GM18499 (cell line): ENCODE measurements around the gene TTBK2.
"Not testable (repeated sequence)": the region's sequence is repeated elsewhere in the genome, so short reads cannot be mapped to it uniquely, and the experiment has no call there.

Experiments used
- ATAC-seq: cut with Tn5 transposase; IDR thresholded peaks from one replicate; pipeline ENCODE4 v1.9.1; 2021; ENCODE audit warnings: moderate number of reproducible peaks; ENCODE audit not compliant: insufficient read depth, unreplicated experiment

Gene TTBK2

DNA sequence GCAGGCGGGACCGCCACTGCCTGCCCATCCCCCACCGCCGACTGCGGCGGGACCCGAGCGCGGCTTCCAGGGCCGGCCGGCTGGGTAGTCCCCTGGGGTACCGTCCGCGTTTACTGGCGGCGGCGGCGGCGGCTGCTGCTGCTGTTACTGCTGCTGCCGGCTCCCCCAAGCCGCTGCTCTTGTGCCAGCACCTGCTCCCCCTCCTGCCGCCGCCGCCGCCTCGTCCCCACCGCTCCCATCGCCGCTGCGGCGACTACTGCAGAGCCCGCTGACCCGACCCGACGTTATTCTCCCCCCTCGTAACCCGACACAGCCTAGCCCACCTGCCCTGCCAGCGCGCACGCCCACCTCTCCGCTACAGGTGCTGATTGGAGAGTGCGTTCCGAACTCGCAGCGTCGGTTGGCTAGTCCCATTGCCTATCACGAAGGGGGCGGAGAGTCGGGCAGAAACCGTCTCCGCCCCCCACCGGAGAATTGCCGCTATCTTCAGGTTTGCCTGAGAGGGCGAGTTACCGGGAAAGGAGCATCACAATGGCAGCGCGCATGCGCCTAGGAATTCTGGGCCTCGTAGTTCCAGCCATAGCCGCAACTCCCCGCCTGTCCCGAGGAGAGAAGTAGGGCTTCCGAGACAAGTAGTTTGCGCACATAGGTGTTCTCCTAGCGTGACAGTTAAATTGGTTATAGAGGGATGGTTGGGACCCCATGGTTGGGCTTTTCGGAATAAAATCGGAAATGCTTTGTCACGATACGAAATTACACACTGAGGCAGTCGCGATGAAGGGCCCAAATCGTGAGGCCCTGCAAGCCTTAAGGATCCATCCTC is at the start of gene TTBK2:
Gene TTBK2 (minus strand): TSS at position 260 of the 823 bp plus-strand sequence. CDS start 42,161 bp downstream, outside the sequence.
- peak; percentile 77 for ATAC-seq

DNA sequence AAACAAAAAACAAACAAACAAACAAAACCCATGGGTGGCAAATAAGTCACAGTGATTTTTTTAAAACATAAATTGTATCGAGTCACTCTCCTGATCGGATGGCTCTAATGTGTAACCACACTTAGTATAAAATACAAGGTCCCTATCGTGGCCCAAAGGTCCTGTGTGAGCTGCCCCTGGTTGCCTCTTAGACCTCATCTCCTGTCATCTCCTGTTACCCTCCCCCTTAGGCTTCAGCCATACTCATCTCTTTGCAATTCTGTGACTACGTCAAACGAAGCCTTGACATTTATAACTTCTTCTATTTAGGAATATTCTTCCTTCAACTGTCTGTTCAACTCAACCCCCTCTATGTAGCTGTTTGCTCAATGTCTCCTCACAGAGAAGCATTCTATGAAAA is 43.9 kb upstream of the TTBK2 start:
- no peak for ATAC-seq

DNA sequence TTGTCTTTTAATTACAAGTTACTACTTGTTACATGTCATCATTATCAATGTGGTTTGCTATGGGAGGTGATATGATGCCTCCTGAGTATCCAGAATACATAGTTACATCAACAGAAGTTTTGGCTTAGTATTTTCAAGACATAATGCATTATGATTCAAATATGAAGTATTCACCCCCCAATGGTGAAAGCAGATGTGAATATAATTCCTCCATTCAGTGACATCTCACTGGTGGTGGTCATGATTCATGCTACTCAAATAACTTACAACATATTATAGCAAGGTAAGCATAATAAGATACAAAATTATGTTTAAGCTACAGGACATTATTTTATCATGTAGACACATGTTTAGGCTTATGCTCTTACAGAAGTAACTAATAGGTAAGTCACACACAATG is 34.9 kb upstream of the TTBK2 start:
- no peak for ATAC-seq

DNA sequence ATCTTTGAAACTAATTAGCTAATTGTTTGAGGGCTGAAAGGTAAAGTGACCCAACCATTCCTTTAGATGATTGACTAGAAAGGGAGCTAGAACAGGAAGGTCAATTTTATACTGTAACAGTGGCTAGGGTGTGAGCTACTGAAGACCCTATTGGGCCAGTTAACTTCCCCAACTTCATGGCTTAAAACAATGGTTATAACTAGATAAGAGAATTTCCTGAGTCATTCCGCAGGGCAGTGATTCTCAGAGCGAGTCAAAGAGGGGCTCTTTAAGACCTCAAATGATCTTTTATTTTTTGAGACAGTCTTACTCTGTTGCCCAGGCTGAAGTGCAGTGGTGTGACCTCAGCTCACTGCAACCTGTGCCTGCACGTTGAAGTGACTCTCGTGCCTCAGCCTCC is 33.7 kb upstream of the TTBK2 start:
- no peak for ATAC-seq

- not testable (repeated sequence) for ATAC-seq
Measured at GRCh38 chr15:42948898-42949297, 28.3 kb upstream of the TTBK2 start.

DNA sequence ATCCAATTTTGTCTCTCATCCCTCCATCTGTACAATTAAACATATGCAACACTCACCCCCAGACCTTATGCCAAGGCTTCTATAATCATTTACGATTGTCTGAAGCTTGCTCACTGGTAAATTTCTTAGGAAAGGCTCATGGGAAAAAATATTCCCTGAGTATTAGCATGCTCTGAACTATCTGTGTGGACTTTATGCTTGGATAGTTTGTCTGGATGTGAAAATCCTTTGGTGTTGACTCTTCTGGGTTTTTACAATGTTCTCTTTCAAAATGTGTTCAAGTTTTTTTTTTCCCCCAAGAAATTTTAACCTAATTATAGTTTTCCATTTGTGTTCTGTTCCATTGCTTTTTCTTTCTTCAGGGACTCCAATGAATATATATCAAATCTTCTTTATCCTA is 19.9 kb upstream of the TTBK2 start:
- ATAC-seq = no peak

GRCh38 chr15:42939841-42940240 is 19.3 kb upstream of the TTBK2 start:
- ATAC-seq = no peak

- no peak for ATAC-seq
Measured at GRCh38 chr15:42937143-42937542, 16.6 kb upstream of the TTBK2 start.

DNA sequence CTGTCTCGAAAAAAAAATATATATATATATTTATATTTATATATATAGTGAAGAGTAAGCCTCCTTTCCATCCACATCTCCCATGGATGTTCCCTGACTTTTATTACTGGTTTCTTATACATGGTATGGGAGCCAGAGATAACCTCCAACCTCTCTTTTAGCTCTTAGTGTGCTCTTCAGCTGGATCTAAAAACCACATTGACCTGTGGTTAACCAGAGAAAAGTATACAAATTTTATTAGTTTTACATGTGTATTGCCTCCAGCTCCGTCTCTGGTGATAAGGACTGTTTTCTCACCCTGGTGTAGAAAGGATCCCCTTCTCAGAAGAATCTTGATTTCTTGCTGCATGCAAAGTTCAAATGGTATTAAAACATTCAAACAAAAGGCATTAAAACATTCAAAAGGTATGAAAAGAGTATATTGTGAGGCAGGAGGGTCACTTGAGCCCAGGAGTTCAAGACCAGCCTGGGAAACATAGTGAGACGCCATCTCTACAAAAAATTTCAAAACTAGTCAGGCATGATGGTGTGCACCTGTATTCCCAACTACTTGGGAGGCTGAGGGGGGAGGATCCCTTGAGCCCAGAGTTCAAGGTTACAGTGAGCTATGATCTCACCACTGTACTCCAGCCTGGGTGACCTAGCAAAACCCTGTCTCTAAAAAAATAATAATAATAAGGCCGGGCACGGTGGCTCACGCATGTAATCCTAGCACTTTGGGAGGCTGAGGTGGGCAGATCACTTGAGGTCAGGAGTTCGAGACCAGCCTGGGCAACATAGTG is 13.5 kb upstream of the TTBK2 start:
- no peak for ATAC-seq

- no peak for ATAC-seq
Measured at GRCh38 chr15:42932833-42933515, 12.4 kb upstream of the TTBK2 start.

GRCh38 chr15:42931702-42932486 is 11.3 kb upstream of the TTBK2 start:
- ATAC-seq = no peak

DNA sequence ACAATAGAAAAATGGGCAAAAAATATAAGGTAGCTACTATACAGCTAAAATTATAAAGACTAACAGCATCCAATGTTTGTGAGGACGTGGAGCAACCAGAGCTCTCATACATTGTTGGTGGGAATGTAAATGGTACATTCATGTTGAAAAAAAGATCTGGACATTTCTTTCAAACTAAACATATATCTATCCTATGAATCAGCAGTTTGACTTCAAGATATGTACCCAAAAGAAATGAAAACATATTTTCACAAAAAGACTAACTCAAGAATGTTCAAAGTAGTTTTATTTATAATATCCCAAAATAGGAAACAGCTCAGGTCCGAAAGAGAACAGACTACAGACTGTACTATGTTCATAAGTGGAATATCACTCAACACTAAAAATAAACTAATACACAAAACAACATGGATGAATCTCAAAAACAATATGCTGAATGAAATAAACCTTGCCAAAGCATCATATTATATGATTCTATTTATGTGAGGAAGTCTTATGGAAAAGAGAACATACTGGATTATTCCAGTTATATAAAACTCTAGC is 8.8 kb upstream of the TTBK2 start:
- no peak for ATAC-seq

GRCh38 chr15:42921342-42921731 is 759 bp upstream of the TTBK2 start:
- ATAC-seq = no peak

DNA sequence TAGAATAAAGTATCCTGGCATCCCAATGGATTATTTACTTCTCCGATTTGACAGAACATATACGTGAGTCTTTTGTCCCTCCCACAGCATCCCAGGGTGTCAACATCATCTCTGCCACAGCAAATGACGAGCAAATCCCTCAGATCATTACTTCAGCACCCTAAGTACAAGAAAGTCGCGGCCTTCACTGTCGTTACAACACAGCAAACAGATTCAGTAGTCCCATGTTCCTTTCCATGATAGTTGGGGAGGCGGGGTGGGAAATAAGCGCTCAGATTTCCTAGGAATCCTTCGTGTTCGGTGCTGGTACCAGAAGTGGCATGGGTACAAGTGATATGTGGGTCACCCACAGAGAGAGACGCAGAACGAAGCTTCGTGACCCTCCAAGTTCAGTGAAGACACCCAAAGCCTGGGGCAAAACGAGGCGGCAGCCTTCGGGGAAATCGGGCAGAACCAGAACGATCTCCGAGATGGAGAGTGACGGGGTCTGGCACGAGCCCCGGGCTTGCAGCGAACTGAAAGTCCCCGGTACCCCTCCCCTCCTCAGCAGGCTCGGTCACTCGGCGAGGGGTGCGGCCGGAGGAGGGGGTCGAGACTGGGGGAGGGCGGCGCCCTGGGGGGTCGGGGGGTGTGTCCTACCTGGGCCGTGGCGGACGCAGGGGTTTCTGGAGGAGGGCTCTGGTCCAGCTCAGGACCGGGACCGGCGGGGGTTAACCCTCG is 619 bp downstream of the TTBK2 start:
- no peak for ATAC-seq

DNA sequence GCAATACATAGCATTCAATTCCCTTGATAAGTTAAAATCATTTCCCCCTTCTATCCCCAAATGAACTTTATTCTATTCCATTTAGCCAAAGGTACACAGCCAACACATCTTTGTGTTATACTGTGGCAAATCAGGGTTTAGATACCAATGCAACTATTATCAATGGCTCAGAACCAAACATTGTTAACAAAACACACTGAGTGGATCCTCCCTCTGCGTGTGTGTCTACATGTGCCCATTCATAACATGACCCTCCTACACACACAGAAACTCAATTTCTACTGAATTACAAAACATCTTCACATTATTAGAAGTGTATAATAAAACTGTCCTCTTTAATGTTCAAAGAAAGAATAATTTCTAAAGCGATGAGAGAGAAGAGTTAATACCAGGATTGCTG is 1.3 kb downstream of the TTBK2 start:
- ATAC-seq = no peak

DNA sequence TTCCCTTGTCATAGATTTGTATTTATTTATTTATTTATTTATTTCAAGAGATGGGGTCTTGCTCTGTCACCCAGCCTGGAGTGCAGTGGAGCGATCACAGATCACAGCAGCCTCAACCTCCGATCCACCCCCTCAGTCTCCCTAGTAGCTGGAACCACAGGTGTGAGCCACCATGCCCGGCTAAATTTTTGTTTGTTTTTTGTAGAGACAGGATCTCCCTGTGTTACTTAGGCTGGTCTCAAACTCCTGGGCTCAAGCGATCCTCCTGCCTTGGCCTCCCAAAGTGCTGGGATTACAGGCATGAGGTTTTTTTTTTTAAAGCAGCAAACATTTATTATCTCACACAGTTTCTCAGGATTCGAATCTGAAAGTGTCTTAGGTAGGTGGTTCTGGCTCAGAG is 2.5 kb downstream of the TTBK2 start:
- no peak for ATAC-seq

- ATAC-seq = no peak
Measured at GRCh38 chr15:42915654-42916315, 4.8 kb downstream of the TTBK2 start.

DNA sequence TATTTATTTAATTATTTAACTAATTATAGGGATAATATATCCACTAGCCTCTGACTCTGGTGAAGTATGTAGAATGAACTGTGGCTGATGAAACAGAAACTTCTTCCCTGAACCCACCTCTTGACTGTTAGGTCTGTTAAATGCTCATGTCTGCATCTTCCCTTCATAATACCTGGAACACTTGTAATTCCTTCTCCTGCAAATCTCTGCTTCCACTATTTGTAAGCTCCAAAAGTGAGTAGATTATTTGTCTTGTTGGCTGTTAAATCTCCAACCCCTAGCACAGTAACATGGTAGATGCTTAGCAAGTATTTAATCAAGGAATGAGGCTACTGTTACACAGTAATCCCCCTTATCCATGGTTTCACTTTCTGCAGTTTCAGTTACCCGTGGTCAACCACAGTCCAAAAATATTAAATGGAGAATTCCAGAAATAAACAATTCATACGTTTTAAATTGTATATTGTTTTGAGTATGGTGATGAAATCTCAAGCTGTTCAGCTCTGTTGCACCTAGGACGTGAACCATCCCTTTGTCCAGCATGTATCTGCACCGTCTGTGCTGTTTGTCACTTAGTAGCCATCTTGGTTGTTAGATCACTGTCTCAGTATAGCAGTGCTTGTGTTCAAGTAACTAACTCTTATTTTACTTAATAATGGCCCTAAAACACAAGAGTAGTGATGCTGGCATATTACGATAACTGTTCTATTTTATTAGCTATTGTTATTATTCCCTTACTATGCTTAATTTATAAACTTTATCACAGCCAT is 5.7 kb downstream of the TTBK2 start:
- no peak for ATAC-seq
